ENCODE data around the gene AFP. TPM values are rescaled to one million over a fixed set of nuclear protein-coding genes. Genes with fewer than 3 reads are reported as not detected.

AFP gene
- total and polyA plus RNA-seq, 2 donors (not counting 1 experiment from before 2014, with no cell fraction given): not detected

DNA sequence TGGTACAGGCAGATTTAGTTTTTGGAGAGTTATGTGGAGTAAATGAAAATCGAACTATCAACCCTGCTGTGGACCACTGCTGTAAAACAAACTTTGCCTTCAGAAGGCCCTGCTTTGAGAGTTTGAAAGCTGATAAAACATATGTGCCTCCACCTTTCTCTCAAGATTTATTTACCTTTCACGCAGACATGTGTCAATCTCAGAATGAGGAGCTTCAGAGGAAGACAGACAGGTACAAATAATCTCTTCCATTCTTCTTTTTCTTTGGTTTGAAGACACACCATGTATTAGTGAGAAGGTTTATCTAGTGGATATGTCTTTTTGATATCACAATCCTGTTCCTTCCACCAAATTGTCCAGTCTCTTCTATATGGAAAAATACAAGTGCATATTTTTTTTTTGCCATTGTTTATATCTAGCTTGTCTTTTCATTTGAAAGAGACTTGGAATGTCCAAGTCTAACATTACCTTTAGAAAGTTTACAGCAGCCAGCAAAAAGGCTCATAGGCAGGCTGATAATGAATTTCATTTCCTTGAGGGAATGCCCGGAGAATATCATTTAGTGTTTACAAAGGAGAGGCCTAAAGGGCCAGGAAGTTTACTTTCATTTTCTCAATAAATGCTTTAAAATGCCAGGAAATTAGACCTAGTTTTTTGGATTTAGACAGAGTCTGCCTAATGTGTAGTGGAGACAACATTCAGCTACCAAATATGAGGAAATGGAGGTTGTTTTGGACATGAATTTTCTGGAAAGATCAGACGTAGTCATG, 64.2 kb downstream of the AFP start:
- CTCF ChIA-PET: no interaction called here

More for the DNA sequence above, 64.2 kb downstream of the AFP start:
- Histone ChIP-seq H3K36me3 (replicated peaks in 1 of 2; ENCODE audit: control extremely low read depth in 1 of 2, control insufficient read depth in 1 of 2, extremely low read depth in 1 of 2, insufficient read depth in 2 of 2, low read length in 1 of 2) (no peaks in the 10 kb centered on the region), H3K27ac (ENCODE audit: low read length in 2 of 2) (no peak overlapping the region), H3K4me3 (ENCODE audit: control extremely low read depth in 1 of 5, extremely low read depth in 1 of 5, insufficient read depth in 1 of 5, low read depth in 2 of 5, low read length in 4 of 5) (no peak overlapping the region), H3K9me3 (ENCODE audit: control extremely low read depth in 1 of 3, control insufficient read depth in 2 of 3, insufficient read depth in 1 of 3, low read length in 2 of 3) (peaks cover 0 to 2% (median 0%) of the 10 kb centered on the region in 3 donors), H2AFZ (ENCODE audit: insufficient read depth, low read depth, low read length, poor library complexity, severe bottlenecking) (no peak overlapping the region), H3K9ac (ENCODE audit: low read length) (no peak overlapping the region), H3K4me2 (replicated peaks; ENCODE audit: low read depth, low read length, poor library complexity, severe bottlenecking) (no peak overlapping the region), H3K79me2 (ENCODE audit: control insufficient read depth, insufficient read depth, low read length) (no peaks in the 10 kb centered on the region), H4K20me1 (ENCODE audit: control insufficient read depth, insufficient read depth, low read length, poor library complexity, severe bottlenecking) (no peaks in the 10 kb centered on the region), H3K4me1 (ENCODE audit: control insufficient read depth in 2 of 2, insufficient read depth in 2 of 2, low read length in 2 of 2) (no peaks in the 10 kb centered on the region), H3K27me3 (replicated peaks in 1 of 4; ENCODE audit: control extremely low read depth in 1 of 4, control insufficient read depth in 3 of 4, insufficient read depth in 4 of 4, low read length in 3 of 4) (no peaks in the 10 kb centered on the region)
- POLR2A ChIA-PET: no interaction called here
- Mint-ChIP-seq H3K9me3 (ENCODE audit: insufficient read depth) (no peaks in the 10 kb centered on the region), H3K27ac (no peak overlapping the region), H3K27me3 (peaks cover 7% of the 10 kb centered on the region), H3K4me1 (no peaks in the 10 kb centered on the region), H3K4me3 (no peak overlapping the region)
- WGBS (ENCODE audit: insufficient coverage): no CpG with 5 or more reads among the region's 4 CpGs
- TF ChIP-seq CTCF (IDR thresholded peaks at IDR 0.05) (no peak), EZH2 (IDR thresholded peaks at IDR 0.05; ENCODE audit: borderline replicate concordance, insufficient read depth, low read depth, low read length, poor library complexity, severe bottlenecking) (no peak)
- DNase-seq (no peak), ATAC-seq (ENCODE audit: low read depth) (no peak)
- intact Hi-C loops (cut with micrococcal nuclease): no loop called here
